Activated B cell treated with CpG ODN at 0.5 μM for 24 hours (primary cell): ENCODE data around the gene HS3ST3B1. TPM values are rescaled to one million over a fixed set of nuclear protein-coding genes. Genes with fewer than 3 reads are reported as not detected.

Experiments
- ATAC-seq: fragments of 200-7000 bp; cut with Tn5 transposase; one replicate; pipeline ENCODE4 v1.10.0; 2021; ENCODE audit warnings: low read depth, mild to moderate bottlenecking, moderate library complexity
- CTCF ChIA-PET: fragments of 350-600 bp; sonication (Branson Sonifier 250); formaldehyde crosslinking; loops from one replicate; lab custom pipeline; 2021; ENCODE audit warnings: antibody characterized with exemption; lab: Charles Lee
- POLR2A ChIA-PET: fragments of 350-600 bp; sonication (Branson Sonifier 250); formaldehyde crosslinking; loops from one replicate; lab custom pipeline; 2021; ENCODE audit warnings: antibody characterized with exemption; lab: Charles Lee
- DNase-seq: peaks from one replicate; pipeline ENCODE4 v3.0.0; 2022
- H3K27ac Mint-ChIP-seq: one replicate; pipeline ENCODE4 v1.8.0; 2020; ENCODE audit warnings: mixed read lengths
- H3K27me3 Mint-ChIP-seq: one replicate; pipeline ENCODE4 v1.8.0; 2021; ENCODE audit warnings: mixed read lengths
- H3K36me3 Mint-ChIP-seq: one replicate; pipeline ENCODE4 v1.8.0; 2021; ENCODE audit warnings: low read depth, mixed read lengths
- H3K4me1 Mint-ChIP-seq: one replicate; pipeline ENCODE4 v1.8.0; 2021; ENCODE audit warnings: mixed read lengths
- H3K4me3 Mint-ChIP-seq: one replicate; pipeline ENCODE4 v1.8.0; 2020; ENCODE audit warnings: mild to moderate bottlenecking, mixed read lengths
- H3K9me3 Mint-ChIP-seq: one replicate; pipeline ENCODE4 v1.8.0; 2020; ENCODE audit warnings: mixed read lengths
- intact Hi-C: fragments of 100-400 bp; cut with micrococcal nuclease; formaldehyde crosslinking; loops from one replicate; pipeline ENCODE4 v1.15.1; 2024
- total RNA-seq: library from RNA; stranded (reverse); gene quantifications from 2 replicates; pipeline ENCODE4 v1.2.3, GENCODE V29; 2022
- TF ChIP-seq, protein P1 (sequence below): fragments of 200-600 bp; IDR thresholded peaks from one replicate; pipeline ENCODE4 v1.8.0; 2022; ENCODE audit warnings: antibody characterized with exemption, mild to moderate bottlenecking

HS3ST3B1 gene
- total RNA-seq, 1 donor from 2014 or later = 3.3 TPM

DNA sequence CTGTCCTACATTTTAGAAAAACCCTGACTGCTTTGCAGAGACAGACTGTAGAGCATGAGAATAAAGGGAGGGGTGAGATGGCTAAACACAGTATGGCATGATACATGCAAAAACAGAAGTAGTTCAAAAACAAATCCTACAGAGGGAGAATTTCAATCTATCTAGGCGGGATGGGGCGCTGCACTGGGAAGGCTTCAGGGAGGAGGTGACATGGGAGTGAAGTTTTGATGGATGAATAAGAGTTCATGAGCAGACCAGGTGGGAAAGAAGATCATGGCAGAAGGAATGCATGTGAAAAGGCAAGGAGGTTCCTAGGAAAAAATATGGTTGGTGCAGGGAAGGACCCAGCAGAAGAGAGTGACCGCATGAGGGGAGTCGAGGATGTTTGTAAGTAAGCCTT lies 19.2 kb downstream of the HS3ST3B1 start:
- intact Hi-C loops = no loop called here
- Mint-ChIP-seq H3K4me1 (no peaks in the 10 kb centered on the region), H3K36me3 (no peaks in the 10 kb centered on the region), H3K4me3 (no peak overlapping the region), H3K9me3 (no peaks in the 10 kb centered on the region), H3K27ac (no peak overlapping the region), H3K27me3 (peaks cover 3% of the 10 kb centered on the region)
- POLR2A ChIA-PET = no interaction called here
- no peak for DNase-seq
- no peak for ATAC-seq
- CTCF ChIA-PET = no interaction called here
- TF ChIP-seq, protein P1, sequence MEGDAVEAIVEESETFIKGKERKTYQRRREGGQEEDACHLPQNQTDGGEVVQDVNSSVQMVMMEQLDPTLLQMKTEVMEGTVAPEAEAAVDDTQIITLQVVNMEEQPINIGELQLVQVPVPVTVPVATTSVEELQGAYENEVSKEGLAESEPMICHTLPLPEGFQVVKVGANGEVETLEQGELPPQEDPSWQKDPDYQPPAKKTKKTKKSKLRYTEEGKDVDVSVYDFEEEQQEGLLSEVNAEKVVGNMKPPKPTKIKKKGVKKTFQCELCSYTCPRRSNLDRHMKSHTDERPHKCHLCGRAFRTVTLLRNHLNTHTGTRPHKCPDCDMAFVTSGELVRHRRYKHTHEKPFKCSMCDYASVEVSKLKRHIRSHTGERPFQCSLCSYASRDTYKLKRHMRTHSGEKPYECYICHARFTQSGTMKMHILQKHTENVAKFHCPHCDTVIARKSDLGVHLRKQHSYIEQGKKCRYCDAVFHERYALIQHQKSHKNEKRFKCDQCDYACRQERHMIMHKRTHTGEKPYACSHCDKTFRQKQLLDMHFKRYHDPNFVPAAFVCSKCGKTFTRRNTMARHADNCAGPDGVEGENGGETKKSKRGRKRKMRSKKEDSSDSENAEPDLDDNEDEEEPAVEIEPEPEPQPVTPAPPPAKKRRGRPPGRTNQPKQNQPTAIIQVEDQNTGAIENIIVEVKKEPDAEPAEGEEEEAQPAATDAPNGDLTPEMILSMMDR = no peak

DNA sequence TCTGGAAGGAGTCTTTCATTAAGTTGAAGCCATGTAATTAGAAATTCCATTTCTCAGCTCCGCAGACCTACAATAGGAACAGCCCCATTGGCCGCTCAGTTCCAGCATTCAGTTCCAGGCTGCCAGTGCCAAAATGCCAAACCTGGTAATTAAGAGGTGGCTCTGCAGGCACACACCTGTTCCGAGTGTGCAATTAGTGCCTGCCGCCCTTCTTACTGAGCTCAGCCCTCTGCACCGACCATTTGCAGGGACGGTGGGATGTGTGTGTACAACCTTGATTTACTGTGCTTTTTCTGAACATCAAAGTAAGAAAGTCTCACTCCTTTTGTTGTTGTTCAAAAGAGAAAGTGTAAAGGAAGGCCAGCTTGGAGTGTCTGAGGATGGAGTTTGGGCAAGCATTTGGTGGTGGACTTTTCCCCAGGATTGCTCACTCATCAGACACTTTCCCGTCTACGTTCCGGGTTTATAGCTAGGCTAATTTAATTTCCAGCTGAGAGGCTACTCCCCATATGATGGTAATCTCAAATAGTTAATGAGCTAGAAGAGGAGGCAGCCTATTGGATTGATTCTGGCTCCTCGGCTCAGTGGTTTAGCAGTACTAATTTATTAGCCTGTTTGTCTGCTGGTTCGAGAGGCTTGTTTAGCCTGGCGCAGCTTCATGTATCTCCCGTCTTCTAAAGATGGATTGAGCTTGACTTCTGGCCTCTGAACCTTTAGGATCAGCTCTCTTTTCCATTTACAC lies 20.0 kb downstream of the HS3ST3B1 start:
- Mint-ChIP-seq H3K4me3 (no peak overlapping the region), H3K4me1 (no peaks in the 10 kb centered on the region)

DNA sequence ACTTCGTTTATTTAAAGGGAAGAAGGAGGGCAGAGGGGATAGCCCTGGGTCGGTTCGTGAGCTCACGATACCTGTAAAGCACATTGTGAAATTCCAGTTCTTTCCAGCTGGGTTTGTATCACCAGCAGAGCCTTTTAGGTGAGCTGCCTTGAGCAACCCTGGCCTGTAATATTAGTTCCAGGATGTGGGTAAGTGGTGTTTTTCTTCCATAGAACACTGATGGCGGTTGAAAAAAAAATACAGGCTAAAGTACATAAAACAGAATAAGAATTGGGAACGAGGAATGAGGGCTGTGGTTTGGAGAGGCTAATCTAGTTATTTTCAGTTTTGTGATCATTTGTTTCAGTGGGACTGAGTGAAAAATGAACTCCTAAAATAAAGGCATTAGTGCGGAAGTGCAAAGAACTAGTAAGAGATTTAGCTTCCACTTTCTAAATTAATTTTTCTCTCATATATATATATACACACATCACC lies 20.6 kb downstream of the HS3ST3B1 start:
- Mint-ChIP-seq H3K9me3 (no peaks in the 10 kb centered on the region), H3K4me1 (no peaks in the 10 kb centered on the region), H3K27me3 (peaks cover 3% of the 10 kb centered on the region), H3K4me3 (no peak overlapping the region), H3K27ac (no peak overlapping the region), H3K36me3 (no peaks in the 10 kb centered on the region)
- TF ChIP-seq, protein P1 = no peak
- DNase-seq (no peak), ATAC-seq (no peak)
- intact Hi-C loops = no loop called here
- ChIA-PET CTCF (no interaction called here), POLR2A (no interaction called here)

More for the DNA sequence above, 20.0 kb downstream of the HS3ST3B1 start:
- Mint-ChIP-seq H3K27me3 (peaks cover 3% of the 10 kb centered on the region), H3K36me3 (no peaks in the 10 kb centered on the region), H3K9me3 (no peaks in the 10 kb centered on the region), H3K27ac (no peak overlapping the region)
- TF ChIP-seq, protein P1 = no peak
- no peak for DNase-seq
- POLR2A ChIA-PET = no interaction called here
- intact Hi-C loops = no loop called here
- ATAC-seq = no peak
- CTCF ChIA-PET = no interaction called here

DNA sequence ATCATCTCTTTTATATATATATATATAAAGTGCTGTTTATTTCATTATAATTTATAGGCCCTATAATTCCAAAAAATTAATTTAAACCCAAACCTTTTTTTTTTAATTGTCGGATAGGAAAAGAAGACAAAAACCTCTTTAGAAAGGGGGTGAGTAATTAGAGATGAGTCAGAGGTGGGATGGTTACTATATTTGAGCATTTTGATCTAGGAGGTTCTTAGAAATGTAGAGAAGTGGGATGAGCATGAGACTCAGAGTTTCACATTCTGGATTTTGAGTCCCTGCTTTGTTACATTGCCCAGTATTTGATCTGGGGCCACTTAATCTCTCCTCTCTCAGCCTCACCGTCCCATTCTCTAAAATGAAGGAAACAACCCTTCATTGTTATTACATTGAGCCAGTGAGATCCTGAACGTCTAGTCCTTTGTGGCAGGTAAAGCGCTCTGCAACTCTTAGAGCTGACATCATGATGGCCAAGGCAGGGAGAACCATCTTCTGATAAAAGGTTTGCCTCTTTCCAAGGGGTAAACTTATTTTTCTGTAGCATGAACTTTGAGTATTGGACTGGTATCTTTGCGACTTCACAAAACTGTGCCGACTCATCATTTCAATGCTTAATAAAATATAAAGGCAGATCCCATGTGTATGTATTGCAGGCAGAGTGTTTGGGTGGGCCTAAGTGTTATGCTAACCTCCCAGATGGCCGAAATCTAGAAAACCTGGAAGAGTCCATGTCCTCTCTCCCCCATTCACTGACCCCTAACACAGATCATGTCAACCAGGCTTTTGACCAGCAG lies 21.3 kb downstream of the HS3ST3B1 start:
- no peaks in the 10 kb centered on the region for H3K9me3 Mint-ChIP-seq
- H3K4me1 Mint-ChIP-seq = no peaks in the 10 kb centered on the region

More for the DNA sequence above, 21.3 kb downstream of the HS3ST3B1 start:
- H3K27ac Mint-ChIP-seq = no peak overlapping the region
- intact Hi-C loops = no loop called here
- H3K27me3 Mint-ChIP-seq = peaks cover 3% of the 10 kb centered on the region
- CTCF ChIA-PET = no interaction called here
- no peak overlapping the region for H3K4me3 Mint-ChIP-seq
- POLR2A ChIA-PET = no interaction called here
- TF ChIP-seq, protein P1 = no peak
- ATAC-seq = no peak
- no peaks in the 10 kb centered on the region for H3K36me3 Mint-ChIP-seq
- DNase-seq = no peak
